Renal pelvis (tissue), 4 donors: ENCODE measurements around the gene EPHB6. TPM values are rescaled to one million over a fixed set of nuclear protein-coding genes. Genes with fewer than 3 reads are reported as not detected.

Experiments used
- DNase-seq: peaks from one replicate; pipeline ENCODE4 v3.0.0-alpha.2; 2013
- polyA plus RNA-seq, 3 donors: library from polyadenylated mRNA; unstranded; fragments of 120-200 nt; gene quantifications; one replicate each; pipeline ENCODE4 v1.2.1, GENCODE V29; 2013; ENCODE audit not compliant: insufficient read length in 3 of 3

The EPHB6 gene
- polyA plus RNA-seq, 3 donors, result 21.3 to 27.8 (median 24.5) TPM

DNA sequence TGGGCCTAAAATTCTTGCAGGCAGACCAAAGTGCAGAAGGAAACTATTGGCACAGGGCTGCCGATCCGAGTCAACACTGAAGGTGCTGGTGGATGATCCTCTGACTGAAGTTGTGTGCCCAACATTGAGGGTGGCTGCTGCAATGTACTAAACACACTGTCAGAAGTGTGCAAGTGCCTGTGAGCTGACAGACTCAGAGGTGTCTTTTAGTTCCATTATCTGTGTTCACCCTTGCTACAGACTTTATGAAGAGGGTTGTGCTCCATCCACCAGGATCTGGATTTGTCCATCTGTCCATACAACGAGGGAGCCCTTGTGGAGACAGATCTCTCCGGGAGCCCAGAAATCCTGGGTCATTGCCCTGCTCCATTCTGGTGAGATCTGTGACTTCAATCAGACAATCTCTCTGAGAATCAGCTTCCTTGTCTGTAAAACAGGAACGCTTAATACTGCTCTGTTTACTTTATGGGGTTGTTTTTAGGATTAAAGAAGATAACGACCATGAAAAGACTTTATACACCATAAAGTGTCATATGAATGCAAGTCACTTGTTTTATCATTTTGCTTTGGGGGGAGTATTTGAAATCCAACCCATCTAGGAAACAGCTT lies 40.2 kb downstream of the EPHB6 start:
- DNase-seq, result no peak

DNA sequence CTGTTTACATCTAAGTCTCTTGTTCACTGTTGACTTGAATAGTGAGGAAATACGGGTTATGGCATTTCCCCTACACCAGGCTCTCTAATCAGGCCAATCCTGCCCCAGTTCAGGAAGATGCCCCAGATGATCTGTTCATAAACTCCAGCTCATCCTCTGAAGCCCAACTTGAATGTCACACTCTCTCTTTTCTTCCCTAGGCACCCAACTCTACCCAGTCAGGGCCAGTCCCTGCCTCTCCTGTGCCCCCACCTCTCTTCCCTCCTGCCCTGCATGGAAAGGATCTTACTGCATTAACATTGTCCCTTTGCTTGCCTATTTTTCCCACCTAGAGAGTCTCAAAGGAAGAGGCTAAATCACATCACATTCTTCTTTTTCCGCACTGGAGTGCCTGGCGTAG lies 41.3 kb downstream of the EPHB6 start:
- DNase-seq, result no peak

DNA sequence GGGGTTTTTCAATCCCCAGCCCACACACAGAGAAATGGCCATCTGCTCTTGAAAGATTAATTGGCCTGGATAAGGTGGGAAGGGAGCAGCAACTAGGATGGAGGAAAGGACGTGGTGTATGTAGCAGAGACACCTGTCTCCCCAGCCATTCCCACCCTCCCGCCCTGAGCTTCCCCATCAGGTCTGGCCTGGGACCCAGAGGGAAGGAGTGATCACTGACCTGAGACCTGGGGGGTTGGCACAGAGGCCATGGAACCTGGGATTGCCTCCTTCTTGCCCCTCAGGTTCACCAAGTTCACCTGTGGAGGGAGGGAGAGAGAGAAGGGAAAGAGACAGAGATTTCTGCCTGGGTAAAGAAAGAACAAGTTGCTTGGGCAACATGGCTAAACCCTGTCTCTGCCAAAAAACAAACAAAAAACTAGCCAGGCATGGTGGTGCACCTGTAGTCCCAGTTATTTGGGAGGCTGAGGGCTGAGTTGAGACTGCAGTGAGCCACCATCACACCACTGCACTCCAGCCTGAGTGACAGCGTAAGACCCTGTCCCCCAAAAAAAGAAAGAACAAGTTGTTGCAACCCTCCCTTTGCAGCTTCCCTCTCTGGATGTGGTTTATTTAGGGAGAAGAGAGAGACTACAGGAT lies 42.0 kb downstream of the EPHB6 start:
- DNase-seq, result no peak

DNA sequence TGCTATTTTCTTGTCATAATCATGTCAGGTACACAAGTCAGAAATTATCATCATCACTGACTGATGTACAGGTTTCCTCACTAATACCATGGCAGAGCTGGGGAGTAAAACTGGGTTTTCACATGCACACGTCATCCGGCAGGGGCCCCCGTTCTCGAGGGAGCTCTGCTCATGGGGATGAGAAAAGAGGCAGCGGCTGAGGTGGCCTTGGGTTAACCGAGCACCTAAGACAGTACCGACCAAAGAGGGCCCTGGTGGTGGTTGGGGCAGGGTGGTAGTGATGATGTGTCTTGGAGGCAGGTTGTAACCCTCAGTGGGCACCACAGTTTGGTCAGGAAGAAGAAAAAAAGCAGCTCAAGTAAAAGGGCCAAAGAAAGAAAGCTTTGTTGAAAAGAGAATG lies 42.8 kb downstream of the EPHB6 start:
- no peak for DNase-seq

DNA sequence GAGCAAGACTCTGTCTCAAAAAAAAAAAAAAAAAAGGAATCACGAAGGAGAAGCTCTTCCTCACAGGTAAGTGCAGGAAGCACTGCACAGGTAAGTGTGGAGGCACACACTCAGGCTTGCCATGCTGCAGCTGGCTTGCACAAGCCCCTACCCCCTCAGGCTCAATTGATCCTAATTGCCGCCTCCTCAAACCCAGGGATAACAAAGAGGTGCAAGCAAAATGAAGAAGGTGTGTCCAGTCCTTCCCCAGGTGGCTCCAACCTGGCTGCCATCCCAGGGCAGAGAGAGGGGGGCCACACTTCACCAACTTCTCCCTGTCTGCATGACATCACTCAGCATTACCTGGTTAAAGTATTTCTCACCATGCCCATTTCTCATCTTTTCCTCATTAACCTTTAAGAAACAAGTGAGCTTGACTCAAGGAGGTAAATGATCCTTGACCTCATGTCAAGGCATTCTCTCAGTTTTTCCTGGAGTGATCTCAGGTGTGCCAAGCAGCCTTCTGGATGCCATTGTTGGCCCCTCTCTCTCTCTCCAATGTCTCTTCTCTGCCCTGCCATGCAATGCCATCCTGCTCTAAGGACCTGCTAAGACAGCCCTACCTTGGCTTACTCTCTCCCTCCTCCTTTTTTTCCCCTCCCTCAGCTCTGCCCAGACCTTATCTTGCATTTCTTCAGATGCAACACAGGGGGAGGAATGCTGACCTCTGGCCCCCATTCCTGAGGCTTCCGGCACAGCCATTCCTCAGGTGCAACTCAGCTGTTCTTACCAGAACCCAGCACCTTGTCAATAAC lies 43.7 kb downstream of the EPHB6 start:
- DNase-seq, result no peak

DNA sequence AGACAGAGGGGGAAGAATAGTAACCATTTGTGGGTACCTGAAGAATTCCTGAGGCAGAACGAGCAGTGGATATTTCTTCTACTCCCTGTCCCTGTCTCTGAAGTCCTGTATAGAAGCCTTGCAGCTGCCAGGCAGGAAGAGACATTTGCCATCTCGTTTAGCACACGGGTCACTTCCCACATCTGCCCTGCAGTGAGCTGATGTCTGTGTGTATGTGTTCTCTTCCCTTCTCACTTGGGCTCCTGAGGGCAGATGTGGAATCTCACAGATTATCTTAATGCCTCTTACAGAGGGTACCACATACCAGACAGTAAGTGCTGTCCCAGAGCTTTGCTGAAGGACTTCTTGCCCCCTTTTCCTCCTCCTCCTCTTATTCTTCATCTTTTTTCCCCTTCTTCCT lies 44.8 kb downstream of the EPHB6 start:
- DNase-seq, result no peak

DNA sequence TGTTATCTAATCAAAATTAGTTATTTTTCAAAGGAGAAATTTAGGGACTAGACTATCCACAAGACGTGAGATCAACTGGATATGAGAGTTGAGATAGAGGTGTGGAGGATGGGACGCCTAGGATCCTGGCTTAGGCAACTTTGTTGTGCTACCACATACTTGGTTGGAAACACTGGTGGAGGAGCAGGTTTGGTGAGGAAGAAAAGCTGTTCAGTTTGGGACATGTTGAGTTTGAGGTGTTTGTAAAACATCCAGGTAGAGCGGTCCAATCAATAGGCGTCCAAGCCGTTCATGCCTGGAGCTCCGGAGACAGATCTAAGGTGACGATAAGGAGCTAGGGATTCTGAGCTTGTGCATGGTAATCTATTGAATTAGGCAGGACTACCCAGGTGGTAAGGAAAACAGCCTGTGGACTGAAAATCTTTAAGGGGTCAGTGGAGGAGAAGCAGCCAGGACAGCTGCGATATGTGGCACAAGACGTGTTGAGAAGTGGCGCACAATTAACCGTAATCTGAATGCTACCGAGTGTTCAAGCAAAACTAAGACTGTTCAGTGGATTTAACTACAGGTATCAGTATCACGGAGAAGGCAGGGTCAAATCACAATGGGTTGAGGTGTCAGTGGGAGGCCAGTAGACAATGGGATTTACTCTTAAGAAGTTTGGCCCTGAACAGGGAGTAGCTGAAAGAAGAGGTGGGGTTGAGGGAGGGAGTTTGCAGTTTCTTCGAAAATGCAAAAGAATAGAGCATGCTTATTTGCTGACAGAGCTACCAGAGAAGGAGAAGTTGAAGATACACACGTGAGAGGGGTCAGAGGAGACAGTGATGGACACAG lies 46.8 kb downstream of the EPHB6 start:
- no peak for DNase-seq

DNA sequence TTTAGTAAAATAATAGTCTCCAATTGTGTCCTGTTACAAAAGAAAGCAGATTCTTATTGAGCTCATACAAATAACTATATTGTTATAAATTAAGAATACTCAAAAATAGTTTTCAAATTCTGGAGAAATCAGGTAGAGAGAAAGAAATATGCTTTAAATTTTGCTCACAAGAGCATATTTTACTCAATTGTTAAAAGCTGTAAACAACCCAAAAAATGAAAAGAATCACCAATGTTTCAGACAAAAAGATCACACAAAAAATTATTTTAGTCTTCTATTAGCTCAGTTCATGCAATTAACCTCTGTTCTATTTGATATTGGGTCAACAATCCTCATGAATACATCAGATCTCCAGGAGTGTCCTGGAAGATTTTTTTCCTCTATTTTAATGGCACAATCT lies 49.3 kb downstream of the EPHB6 start:
- DNase-seq, result no peak

DNA sequence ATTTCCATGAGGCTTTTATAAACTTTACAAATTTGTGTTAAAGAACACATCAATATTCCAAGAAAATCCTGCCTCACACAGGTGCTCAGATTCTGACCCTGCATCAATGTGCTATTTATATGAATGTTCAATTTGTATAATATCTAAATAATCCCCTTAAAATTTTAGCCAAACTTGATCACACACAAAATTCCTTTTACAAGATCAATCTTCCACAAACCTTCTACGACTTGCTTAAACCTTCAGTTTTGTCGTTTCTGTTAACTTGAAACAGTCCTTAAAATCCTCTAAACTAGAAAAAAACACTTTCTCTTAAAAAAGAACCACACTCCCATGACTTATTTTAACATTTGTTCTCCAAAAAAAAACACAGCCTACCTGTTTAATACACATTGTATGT lies 50.9 kb downstream of the EPHB6 start:
- no peak for DNase-seq

DNA sequence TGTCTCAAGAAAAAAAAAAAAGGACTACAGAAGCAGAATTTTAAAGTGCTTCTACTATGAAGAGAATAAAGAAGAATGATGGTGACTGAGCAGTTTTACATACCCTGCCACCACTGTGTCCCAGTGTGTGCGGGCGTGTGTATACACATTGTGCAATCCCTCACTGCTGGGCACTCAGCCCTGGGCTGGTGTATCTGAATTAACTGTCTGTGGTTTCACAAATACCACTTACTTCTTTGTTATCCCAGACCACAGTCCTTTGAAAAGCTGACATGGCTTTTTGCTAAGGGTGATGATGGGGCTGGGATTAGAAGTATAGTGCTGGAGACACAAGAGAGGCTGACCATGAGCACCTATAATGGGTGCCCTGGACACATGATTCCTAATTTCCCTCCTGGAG lies 51.8 kb downstream of the EPHB6 start:
- DNase-seq, result no peak

DNA sequence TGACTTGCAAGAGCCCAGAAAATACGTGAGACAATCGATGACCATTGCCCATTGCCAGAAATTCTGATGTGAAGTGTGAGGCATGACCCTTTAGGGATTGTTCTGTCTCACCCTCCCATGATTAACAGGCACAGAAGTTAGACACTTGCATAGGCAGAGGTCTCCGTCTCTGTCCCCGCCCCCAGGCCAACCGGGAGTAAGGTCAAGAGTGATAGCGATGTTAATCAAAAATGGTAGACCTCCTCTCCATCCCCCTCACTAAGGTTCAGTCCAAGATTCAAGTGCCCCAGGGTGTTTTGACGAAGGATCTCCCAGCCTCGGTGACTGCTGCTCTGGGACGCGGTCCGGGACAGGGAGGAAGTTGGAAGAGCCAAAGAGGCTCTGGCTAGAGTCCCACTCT lies 53.4 kb downstream of the EPHB6 start:
- DNase-seq, result no peak

DNA sequence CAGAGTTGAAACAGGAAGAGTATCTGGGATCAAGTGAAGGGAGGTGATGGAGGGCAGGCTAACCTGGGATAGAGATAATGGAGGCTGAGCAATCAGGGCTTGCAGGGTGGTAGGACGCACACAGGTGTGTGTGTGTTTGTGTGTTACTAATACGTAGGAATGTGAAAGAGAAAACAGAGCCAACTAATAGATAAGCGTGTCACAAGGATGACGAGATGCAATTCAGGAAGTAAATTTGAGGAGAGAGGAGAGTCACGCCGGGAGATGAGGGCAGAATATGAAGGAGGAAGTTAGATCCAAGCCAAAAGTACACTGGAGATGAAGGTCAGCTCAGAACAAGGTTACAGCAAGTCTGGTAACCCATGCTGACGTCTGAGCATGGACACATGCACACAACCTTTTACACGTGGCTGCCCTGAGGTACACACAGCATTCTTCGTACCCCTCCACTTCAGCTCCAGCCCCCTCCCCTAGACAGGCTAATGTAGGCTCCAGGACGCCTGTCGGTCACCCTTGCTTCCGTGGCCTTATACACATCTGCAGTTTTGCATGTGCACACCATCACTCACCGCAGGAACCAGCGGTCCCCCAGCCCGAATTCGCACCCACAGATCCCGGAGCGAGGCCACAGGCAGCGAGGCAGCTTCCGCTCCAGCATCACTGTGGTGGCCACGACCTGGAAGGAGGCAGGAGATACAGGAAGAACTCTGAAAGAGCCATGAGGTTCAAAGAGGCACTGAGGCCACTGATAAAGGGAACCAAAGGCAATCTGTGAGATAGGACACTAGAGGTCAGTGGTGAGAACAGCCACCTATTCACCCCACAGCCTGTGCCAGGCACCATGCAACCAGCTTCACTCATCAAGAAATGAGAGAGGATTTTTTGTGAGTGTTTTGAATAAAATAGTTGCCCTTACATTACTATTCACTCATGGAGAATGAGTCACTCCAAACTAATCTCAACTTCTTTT lies 54.3 kb downstream of the EPHB6 start:
- DNase-seq, result no peak

DNA sequence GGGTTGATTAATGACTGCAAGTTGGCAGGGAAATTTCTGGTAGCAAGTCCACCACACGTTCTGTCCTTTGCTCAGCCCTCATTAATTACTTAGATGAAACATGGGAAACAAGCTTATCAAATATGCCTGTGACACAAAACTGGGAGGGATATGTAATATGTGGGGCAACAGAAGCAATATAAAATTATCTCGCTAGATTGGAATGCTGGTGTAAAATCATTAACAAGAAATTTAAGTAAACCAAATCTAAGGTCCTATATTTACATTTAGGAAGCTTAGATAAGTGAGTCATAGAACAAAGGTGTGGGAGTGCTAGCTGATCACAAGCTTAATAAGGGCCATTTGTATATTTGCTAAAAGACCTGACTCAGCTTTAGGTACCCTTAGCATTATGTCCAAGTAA lies 55.2 kb downstream of the EPHB6 start:
- DNase-seq, result no peak

DNA sequence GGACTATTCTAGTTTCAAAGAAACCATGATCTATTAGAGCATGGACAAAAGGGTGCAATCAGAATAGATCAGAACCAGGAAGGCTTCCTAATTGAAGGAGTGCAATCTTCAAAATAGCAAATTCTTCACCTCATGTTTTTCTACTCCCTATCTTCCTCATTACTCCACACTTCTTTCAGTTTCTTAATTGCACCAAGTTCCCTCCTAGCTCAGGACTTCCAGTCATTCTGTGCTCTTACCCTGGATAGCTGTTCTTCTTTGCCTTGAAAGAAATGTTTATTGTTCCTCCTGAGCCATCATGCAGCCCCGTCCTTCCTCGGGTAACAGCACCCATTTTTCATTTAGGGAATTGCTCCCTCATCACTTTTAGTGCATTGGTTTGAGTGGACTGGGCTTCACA lies 55.6 kb downstream of the EPHB6 start:
- no peak for DNase-seq

DNA sequence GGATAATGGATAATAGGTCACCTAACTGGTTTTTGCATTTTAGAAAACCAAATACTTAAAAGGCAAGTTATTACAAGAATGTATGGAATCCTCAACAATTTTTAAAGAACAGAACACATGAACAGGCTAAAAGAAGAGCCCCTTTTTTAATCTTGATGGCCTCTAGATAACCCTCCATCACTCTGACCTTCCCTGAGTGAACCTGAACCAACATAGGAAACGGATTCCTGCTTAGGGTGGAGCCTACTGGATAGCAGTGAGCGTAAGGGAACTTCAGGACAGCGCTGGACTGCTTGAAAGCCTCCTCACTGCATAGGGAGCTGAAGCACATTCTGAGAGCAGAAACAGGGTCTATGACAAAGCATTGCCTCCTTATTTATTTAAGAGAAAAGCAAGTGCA lies 58.2 kb downstream of the EPHB6 start:
- no peak for DNase-seq

DNA sequence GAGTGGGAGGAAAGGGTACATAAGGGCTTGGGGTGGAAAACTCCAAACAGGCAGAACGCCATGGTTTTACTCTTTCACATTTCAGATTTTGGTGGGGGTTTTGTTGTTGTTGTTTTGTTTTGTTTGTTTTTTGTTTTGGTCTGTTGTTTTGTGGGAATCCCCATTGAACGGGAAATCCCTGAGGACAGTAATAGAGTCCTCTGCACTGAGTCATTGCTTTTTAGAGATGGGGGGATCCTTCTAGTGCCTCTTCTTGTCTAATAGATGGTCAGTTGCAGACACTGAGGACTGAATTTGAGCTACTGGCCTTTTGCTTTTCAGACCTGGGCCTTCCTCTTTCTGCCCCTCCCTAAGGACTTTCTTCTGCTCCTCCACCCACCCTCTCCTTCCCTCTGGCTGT lies 58.7 kb downstream of the EPHB6 start:
- no peak for DNase-seq

DNA sequence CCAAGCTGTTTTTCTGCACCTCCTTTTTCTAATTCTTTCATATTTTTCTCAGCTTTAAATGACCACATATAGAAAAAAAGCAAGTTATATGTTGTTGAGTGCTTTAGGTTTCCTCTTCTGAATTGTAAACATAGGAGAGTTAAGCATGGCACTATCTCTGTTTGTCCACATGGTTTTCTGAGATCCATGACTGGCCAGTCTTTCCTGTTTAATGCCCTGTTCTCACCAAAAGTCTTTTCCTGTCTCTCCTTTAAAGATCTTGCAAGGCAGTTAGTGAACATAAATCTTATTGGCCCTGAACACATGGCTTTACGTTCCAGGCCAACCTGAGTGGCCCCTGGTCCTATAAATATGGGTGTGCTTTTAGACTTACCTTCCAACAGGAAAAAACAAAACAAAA lies 59.2 kb downstream of the EPHB6 start:
- DNase-seq, result no peak

DNA sequence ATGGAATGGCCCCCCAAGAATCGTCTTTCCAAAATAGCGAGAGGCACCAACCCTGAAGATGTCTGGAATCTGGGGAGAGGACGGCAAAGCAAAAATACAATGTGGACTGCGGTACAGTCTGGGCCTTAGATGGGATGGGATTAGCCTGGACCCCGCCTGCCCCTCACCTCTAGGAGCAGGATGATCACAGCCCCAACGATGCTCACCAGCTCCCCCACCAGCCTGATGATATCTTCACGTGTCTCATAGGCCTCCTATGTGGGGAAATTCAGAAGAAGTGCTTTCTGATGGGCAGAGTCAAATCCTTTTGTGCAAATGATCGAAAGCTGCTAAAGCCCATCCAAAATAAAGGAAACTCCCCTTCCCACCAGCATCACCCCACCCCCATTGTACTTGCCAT lies 60.4 kb downstream of the EPHB6 start:
- DNase-seq, result no peak

DNA sequence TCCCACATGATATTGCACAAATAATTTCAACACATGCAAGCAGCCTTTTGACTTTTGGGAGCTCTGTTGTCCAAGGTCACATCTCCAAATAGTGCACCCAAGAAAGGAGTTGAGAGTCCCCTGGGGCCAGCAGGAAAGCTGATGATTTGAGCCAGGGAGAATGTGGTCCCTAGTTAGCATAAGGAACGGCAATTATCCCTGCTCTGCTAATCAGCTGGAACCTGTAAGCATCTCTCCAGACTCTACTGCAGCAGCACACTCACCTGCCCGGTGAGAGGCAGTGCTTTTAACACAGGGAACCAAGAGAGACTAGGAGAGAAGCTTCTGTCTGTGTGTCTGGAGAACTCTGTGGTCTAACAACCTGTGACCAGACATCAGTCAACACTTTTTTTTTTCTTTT lies 61.6 kb downstream of the EPHB6 start:
- DNase-seq, result peak; percentile 31

DNA sequence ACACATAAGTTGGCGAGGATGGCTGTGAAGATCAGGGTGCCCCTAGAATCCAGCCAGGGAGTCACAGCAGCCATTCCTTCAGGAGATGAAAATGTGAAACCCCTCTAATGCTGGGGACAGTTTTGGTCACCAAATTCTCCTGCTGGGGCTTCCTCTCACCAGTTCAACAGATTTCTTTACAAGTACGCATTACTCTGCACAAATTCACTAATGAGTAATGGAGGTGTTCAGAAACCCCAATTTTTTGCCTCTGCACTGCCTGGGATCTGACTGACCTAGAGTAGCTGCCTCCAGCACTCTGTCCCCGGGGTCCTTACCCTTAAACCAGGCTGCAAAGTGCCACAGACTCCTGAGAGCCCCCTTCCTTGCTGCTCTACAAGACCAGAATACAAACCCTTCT lies 62.6 kb downstream of the EPHB6 start:
- no peak for DNase-seq

DNA sequence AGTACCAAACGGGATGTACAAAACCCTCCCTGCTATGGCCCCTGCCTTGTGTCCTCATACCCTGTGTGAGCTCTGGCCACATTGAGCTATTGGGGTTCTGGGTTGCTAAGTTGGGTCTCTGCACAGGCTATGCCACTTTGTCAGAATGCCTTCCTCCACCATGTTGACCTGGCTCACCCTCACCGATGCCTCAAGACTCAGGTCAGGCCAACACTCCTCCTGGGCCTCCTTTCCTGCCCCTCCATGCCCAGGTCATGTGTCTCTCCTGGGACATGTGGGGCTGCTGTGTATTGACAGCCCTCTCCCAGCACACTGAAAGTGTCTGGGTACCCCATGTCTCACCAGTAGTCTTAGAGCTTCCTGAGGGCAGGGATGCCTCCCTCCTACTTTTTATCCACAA lies 64.0 kb downstream of the EPHB6 start:
- DNase-seq, result no peak
